SK-N-SH (cell line): ENCODE measurements around the gene MACROD2. TPM values are rescaled to one million over a fixed set of nuclear protein-coding genes. Genes with fewer than 3 reads are reported as not detected.

ENCODE experiments used
- CTCF ChIA-PET: fragments of 300-600, 350-600 bp; formaldehyde crosslinking; extraction: SDS; loops from one replicate; lab custom pipeline; 2021; lab: Yijun Ruan, JAX
- POLR2A ChIA-PET: fragments of 350-600 bp; sonication (Branson Sonifier 250); formaldehyde crosslinking; extraction: SDS; loops from one replicate; lab custom pipeline; 2020; ENCODE audit warnings: antibody characterized with exemption, inconsistent platforms; lab: Yijun Ruan, JAX
- DNase-seq: peaks from one replicate; pipeline ENCODE4 v3.0.0; 2012
- H2AFZ ChIP-seq: fragments of 200-600 bp; sonication (generic); 2 replicates; pipeline ENCODE4 v1.8.1; 2016; ENCODE audit warnings: antibody characterized with exemption, mild to moderate bottlenecking, low read depth
- H3F3A ChIP-seq: fragments of 200-600 bp; sonication (generic); replicated peaks from 2 replicates; pipeline ENCODE3; 2016; ENCODE audit warnings: antibody characterized with exemption, mild to moderate bottlenecking; ENCODE audit not compliant: insufficient read depth
- H3K27ac ChIP-seq, 2 experiments: fragments of 200-500 bp in 1 of 2; fragments of 200-600 bp in 1 of 2; sonication (Bioruptor generic) in 1 of 2; sonication (generic), shearing (Covaris generic) in 1 of 2; 2 replicates each; pipeline versions ENCODE4 v1.5.1 to v1.6.1; 2014 to 2016; ENCODE audit warnings: low read depth in 2 of 2, inconsistent platforms in 1 of 2, low read length in 1 of 2, mild to moderate bottlenecking in 1 of 2, mixed read lengths in 1 of 2
- H3K27me3 ChIP-seq: fragments of 200-600 bp; sonication (generic), shearing (Covaris generic); 2 replicates; pipeline ENCODE4 v1.6.1; 2016; ENCODE audit warnings: mixed run types; ENCODE audit not compliant: insufficient read depth
- H3K36me3 ChIP-seq, 2 experiments: fragments of 200-500 bp in 1 of 2; fragments of 200-600 bp in 1 of 2; sonication (Bioruptor generic) in 1 of 2; sonication (generic) in 1 of 2; replicated peaks in 1 of 2; 2 replicates each; pipeline versions ENCODE3 to v1.5.1; 2014 to 2016; ENCODE audit warnings: low read length in 1 of 2, mild to moderate bottlenecking in 1 of 2; ENCODE audit not compliant: insufficient read depth in 2 of 2, control insufficient read depth in 1 of 2
- H3K4me1 ChIP-seq, 2 experiments: fragments of 200-500 bp in 1 of 2; fragments of 200-600 bp in 1 of 2; sonication (Bioruptor generic) in 1 of 2; sonication (generic), shearing (Covaris generic) in 1 of 2; 2 replicates each; pipeline versions ENCODE4 v1.5.1 to v1.6.1; 2014 to 2016; ENCODE audit warnings: low read depth in 1 of 2, low read length in 1 of 2, mixed run types in 1 of 2; ENCODE audit not compliant: insufficient read depth in 2 of 2, control insufficient read depth in 1 of 2
- H3K4me2 ChIP-seq: fragments of 200-600 bp; sonication (generic), shearing (Covaris generic); 2 replicates; pipeline ENCODE4 v1.6.1; 2017; ENCODE audit warnings: mixed run types
- H3K4me3 ChIP-seq, 2 experiments: fragments of 200-500 bp in 1 of 2; fragments of 200-600 bp in 1 of 2; sonication (Bioruptor generic) in 1 of 2; sonication (generic), shearing (Covaris generic) in 1 of 2; 2 replicates each; pipeline versions ENCODE4 v1.5.1 to v1.8.1; 2014 to 2016; ENCODE audit warnings: low read depth in 2 of 2, inconsistent platforms in 1 of 2, low read length in 1 of 2, mild to moderate bottlenecking in 1 of 2, mixed read lengths in 1 of 2, moderate library complexity in 1 of 2
- H3K79me2 ChIP-seq: fragments of 200-600 bp; sonication (generic); 2 replicates; pipeline ENCODE4 v1.8.1; 2017; ENCODE audit warnings: mild to moderate bottlenecking; ENCODE audit not compliant: insufficient read depth
- H3K9ac ChIP-seq: fragments of 200-600 bp; sonication (generic); 2 replicates; pipeline ENCODE4 v1.6.1; 2017; ENCODE audit warnings: mixed run types
- H3K9me2 ChIP-seq: fragments of 200-600 bp; sonication (generic); 2 replicates; pipeline ENCODE4 v1.6.1; 2017; ENCODE audit warnings: mixed run types
- H3K9me3 ChIP-seq: fragments of 200-600 bp; sonication (generic); 2 replicates; pipeline ENCODE4 v1.6.1; 2017; ENCODE audit warnings: mixed run types, mild to moderate bottlenecking, moderate library complexity
- H4K20me1 ChIP-seq: fragments of 200-600 bp; sonication (generic); 2 replicates; pipeline ENCODE4 v1.6.1; 2017; ENCODE audit warnings: mild to moderate bottlenecking, mixed run types; ENCODE audit not compliant: insufficient read depth
- CHD2 ChIP-seq: fragments of 150-350 bp; IDR thresholded peaks from 2 replicates; pipeline ENCODE4 v1.6.1; 2018; ENCODE audit warnings: low read length; ENCODE audit not compliant: partially characterized antibody
- ELF1 ChIP-seq: IDR thresholded peaks from 2 replicates; pipeline ENCODE4 v1.4.0; 2012
- EP300 ChIP-seq, 2 experiments: IDR thresholded peaks; 2 replicates each; pipeline versions ENCODE4 v1.4.0 to v1.6.1; 2012; ENCODE audit warnings: borderline replicate concordance in 1 of 2, low read depth in 1 of 2, low read length in 1 of 2
- EZH2phosphoT487 ChIP-seq: fragments of 200-600 bp; sonication (generic); IDR thresholded peaks from 2 replicates; pipeline ENCODE4 v1.6.1; 2017; ENCODE audit warnings: low read depth, mixed run types, mild to moderate bottlenecking, antibody characterized with exemption, moderate library complexity, borderline replicate concordance
- FOXJ3 ChIP-seq: sonication (generic); formaldehyde crosslinking; IDR thresholded peaks from 2 replicates; pipeline ENCODE4 v1.5.1; 2020; ENCODE audit warnings: mild to moderate bottlenecking, missing genetic modification reagents
- GATA2 ChIP-seq: sonication (generic); formaldehyde crosslinking; IDR thresholded peaks from 2 replicates; pipeline ENCODE4 v1.5.0; 2020; ENCODE audit warnings: mild to moderate bottlenecking, missing genetic modification reagents
- IRF3 ChIP-seq: fragments of 150-350 bp; IDR thresholded peaks from 2 replicates; pipeline ENCODE4 v1.6.1; 2016; ENCODE audit warnings: mild to moderate bottlenecking, low read depth, low read length
- NFIC ChIP-seq: IDR thresholded peaks from 2 replicates; pipeline ENCODE4 v1.4.0; 2012; ENCODE audit warnings: borderline replicate concordance
- POLR2AphosphoS5 ChIP-seq: IDR thresholded peaks from 2 replicates; pipeline ENCODE4 v1.6.1; 2012; ENCODE audit warnings: low read depth, low read length
- RCOR1 ChIP-seq: fragments of 150-350 bp; IDR thresholded peaks from 2 replicates; pipeline ENCODE4 v1.6.1; 2017; ENCODE audit warnings: antibody characterized with exemption, low read length
- REST ChIP-seq: IDR thresholded peaks from 2 replicates; pipeline ENCODE4 v1.6.1; 2012; ENCODE audit warnings: mild to moderate bottlenecking, low read depth, low read length, moderate library complexity
- RXRA ChIP-seq: IDR thresholded peaks from 2 replicates; pipeline ENCODE4 v1.4.0; 2012; ENCODE audit warnings: low read depth, mild to moderate bottlenecking, borderline replicate concordance
- SIN3A ChIP-seq: IDR thresholded peaks from 2 replicates; pipeline ENCODE4 v1.6.1; 2012; ENCODE audit warnings: low read depth, mild to moderate bottlenecking, low read length, moderate library complexity, borderline replicate concordance
- SMC3 ChIP-seq: IDR thresholded peaks from 2 replicates; pipeline ENCODE4 v1.6.1; 2012; ENCODE audit warnings: low read depth, low read length, improper control_type of control experiment
- TEAD4 ChIP-seq: IDR thresholded peaks from 2 replicates; pipeline ENCODE4 v1.4.0; 2012; ENCODE audit warnings: mild to moderate bottlenecking, borderline replicate concordance; ENCODE audit not compliant: insufficient read depth
- USF1 ChIP-seq: IDR thresholded peaks from 2 replicates; pipeline ENCODE4 v1.4.0; 2012; ENCODE audit warnings: low read depth, borderline replicate concordance
- USF2 ChIP-seq: fragments of 150-350 bp; IDR thresholded peaks from 2 replicates; pipeline ENCODE4 v1.6.1; 2017; ENCODE audit warnings: antibody characterized with exemption, low read length, low read depth, borderline replicate concordance
- YY1 ChIP-seq: IDR thresholded peaks from 2 replicates; pipeline ENCODE4 v1.4.0; 2012; ENCODE audit warnings: low read depth, mild to moderate bottlenecking
- ZBTB33 ChIP-seq: IDR thresholded peaks from 2 replicates; pipeline ENCODE4 v1.4.0; 2012; ENCODE audit warnings: low read depth, borderline replicate concordance
- WGBS: methylation state at CpG from one replicate; pipeline ENCODE4 v1.1.6; 2017; ENCODE audit warnings: low lambda C conversion rate; 5-methylcytosine and 5-hydroxymethylcytosine counted together
- polyA plus RNA-seq, 3 experiments: library from polyadenylated mRNA; depleted of rRNA; stranded (reverse); fragments of >200 nt; gene quantifications; 2 replicates each; pipeline ENCODE4 v1.2.3, GENCODE V29; 2012
- TF ChIP-seq, protein P1 (sequence below): fragments of 200-600 bp; sonication (generic); IDR thresholded peaks from 2 replicates; pipeline ENCODE4 v1.6.1; 2017; ENCODE audit warnings: antibody characterized with exemption, mild to moderate bottlenecking, moderate library complexity

The MACROD2 gene
- polyA plus RNA-seq, 1 of the 3 experiments (the other 2 are of a cell fraction): 0.33 TPM

DNA sequence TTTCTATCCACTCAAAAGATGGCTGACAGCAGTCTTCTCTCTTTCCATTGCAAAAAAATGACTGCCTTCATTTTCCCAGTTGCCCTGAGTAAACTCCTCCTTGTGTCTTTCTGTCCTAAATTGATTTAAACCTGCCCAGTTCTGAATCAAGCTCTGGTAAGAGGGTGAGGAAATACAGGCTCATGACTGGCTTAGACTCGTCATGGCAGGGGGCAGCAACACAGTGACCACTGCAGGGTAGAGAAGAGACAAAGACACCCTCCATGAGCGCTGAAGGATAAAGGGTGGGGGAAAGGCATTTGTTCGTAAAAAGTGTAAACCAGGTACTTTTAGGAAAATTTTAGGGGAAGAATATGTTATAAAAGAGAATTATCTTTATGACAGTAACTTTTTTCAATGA, 1080.3 kb downstream of the MACROD2 start:
- Histone ChIP-seq H3K9me3 (no peaks in the 10 kb centered on the region), H3K36me3 (no peaks in the 10 kb centered on the region), H3F3A (no peaks in the 10 kb centered on the region), H3K4me1 (no peaks in the 10 kb centered on the region; a peak in 2 of 4 replicates), H3K27ac (no peak overlapping the region), H4K20me1 (no peaks in the 10 kb centered on the region), H2AFZ (no peak overlapping the region), H3K27me3 (no peaks in the 10 kb centered on the region), H3K79me2 (no peaks in the 10 kb centered on the region), H3K9ac (no peak overlapping the region), H3K9me2 (no peaks in the 10 kb centered on the region), H3K4me2 (no peak overlapping the region), H3K4me3 (no peak overlapping the region)
- ChIA-PET CTCF (no interaction called here), POLR2A (no interaction called here)
- DNase-seq: no peak
- 78% methylated on average over 3 of the region's 3 CpGs for WGBS
- TF ChIP-seq SIN3A: no peak
- no peak for TF ChIP-seq USF2
- TF ChIP-seq, protein P1, sequence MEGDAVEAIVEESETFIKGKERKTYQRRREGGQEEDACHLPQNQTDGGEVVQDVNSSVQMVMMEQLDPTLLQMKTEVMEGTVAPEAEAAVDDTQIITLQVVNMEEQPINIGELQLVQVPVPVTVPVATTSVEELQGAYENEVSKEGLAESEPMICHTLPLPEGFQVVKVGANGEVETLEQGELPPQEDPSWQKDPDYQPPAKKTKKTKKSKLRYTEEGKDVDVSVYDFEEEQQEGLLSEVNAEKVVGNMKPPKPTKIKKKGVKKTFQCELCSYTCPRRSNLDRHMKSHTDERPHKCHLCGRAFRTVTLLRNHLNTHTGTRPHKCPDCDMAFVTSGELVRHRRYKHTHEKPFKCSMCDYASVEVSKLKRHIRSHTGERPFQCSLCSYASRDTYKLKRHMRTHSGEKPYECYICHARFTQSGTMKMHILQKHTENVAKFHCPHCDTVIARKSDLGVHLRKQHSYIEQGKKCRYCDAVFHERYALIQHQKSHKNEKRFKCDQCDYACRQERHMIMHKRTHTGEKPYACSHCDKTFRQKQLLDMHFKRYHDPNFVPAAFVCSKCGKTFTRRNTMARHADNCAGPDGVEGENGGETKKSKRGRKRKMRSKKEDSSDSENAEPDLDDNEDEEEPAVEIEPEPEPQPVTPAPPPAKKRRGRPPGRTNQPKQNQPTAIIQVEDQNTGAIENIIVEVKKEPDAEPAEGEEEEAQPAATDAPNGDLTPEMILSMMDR: no peak
- no peak for TF ChIP-seq ELF1
- no peak for TF ChIP-seq EZH2phosphoT487
- no peak for TF ChIP-seq FOXJ3 (CRISPR knock-in tag)
- no peak for TF ChIP-seq ZBTB33
- no peak for TF ChIP-seq REST
- no peak for TF ChIP-seq CHD2
- TF ChIP-seq YY1: no peak
- no peak for TF ChIP-seq NFIC
- no peak for TF ChIP-seq RCOR1
- TF ChIP-seq EP300 (IDR thresholded peaks at IDR 0.05; ENCODE audit: borderline replicate concordance in 1 of 2, low read depth in 1 of 2, low read length in 1 of 2): no peak
- TF ChIP-seq TEAD4: no peak
- no peak for TF ChIP-seq POLR2AphosphoS5
- TF ChIP-seq GATA2 (CRISPR knock-in tag): no peak
- TF ChIP-seq IRF3: no peak
- no peak for TF ChIP-seq SMC3
- no peak for TF ChIP-seq USF1
- TF ChIP-seq RXRA: no peak
